HepG2 (cell line): ENCODE results near the gene ZNF451. TPM values are rescaled to one million over a fixed set of nuclear protein-coding genes. Genes with fewer than 3 reads are reported as not detected.

ENCODE experiments used
- ATAC-seq: fragments of 200-7000 bp; cut with Tn5 transposase; 3 replicates; pipeline ENCODE4 v1.9.1; 2020; ENCODE audit warnings: mild to moderate bottlenecking, moderate library complexity
- BruUV-seq: library from RNA; stranded (reverse); fragments of 400-500 nt; replicated peaks from 2 replicates; lab custom pipeline; 2021; lab: Mats Ljungman, UMichigan
- CTCF ChIA-PET: fragments of 300-600 bp; formaldehyde crosslinking; extraction: SDS; loops from one replicate; lab custom pipeline; 2021; ENCODE audit warnings: low total read pairs, inconsistent platforms, low intra/inter-chr PET ratio; lab: Yijun Ruan, JAX
- POLR2A ChIA-PET: fragments of 350-600 bp; sonication (Branson Sonifier 250); formaldehyde crosslinking; loops from one replicate; lab custom pipeline; 2020; ENCODE audit warnings: antibody characterized with exemption, inconsistent platforms; lab: Yijun Ruan, JAX
- DNase-seq: peaks from one replicate; pipeline ENCODE4 v3.0.0-alpha.2; 2015; ENCODE audit warnings: low spot score
- FAIRE-seq: peaks from 3 replicates; lab custom pipeline; 2011; peaks lifted over from hg19 to GRCh38; lab: Jason Lieb, UNC
- H2AFZ ChIP-seq: one replicate; pipeline ENCODE4 v1.6.1; 2011; ENCODE audit warnings: low read length, inconsistent platforms
- H3K27ac ChIP-seq: fragments of 300-600 bp; 3 replicates; pipeline ENCODE4 v1.8.0; 2011; ENCODE audit warnings: mixed run types, mild to moderate bottlenecking, mixed read lengths, low read length, inconsistent platforms; ENCODE audit not compliant: insufficient read depth; ENCODE audit errors: extremely low read length
- H3K27me3 ChIP-seq, 2 experiments: fragments of 200-600 bp in 1 of 2; 2 replicates in 1 of 2; 3 replicates in 1 of 2; pipeline versions ENCODE4 v1.6.0 to v1.8.0; 2011; ENCODE audit warnings: low read length in 2 of 2, mild to moderate bottlenecking in 2 of 2, moderate library complexity in 2 of 2, inconsistent platforms in 1 of 2; ENCODE audit not compliant: insufficient read depth in 2 of 2, control insufficient read depth in 1 of 2
- H3K36me3 ChIP-seq, 2 experiments: fragments of 200-600 bp in 1 of 2; replicated peaks in 1 of 2; 2 replicates in 1 of 2; 3 replicates in 1 of 2; pipeline versions ENCODE4 v1.5.1 to v1.8.0; 2011; ENCODE audit warnings: low read length in 2 of 2, inconsistent platforms in 1 of 2; ENCODE audit not compliant: insufficient read depth in 2 of 2, control insufficient read depth in 1 of 2
- H3K4me1 ChIP-seq: 2 replicates; pipeline ENCODE4 v1.5.1; 2012; ENCODE audit warnings: low read length, inconsistent platforms; ENCODE audit not compliant: insufficient read depth
- H3K4me2 ChIP-seq: 2 replicates; pipeline ENCODE4 v1.6.0; 2011; ENCODE audit warnings: low read depth, low read length, inconsistent platforms
- H3K4me3 ChIP-seq, 3 experiments: fragments of 200-600 bp in 1 of 3; sonication (generic), shearing (Covaris generic) in 1 of 3; replicated peaks in 1 of 3; 2 replicates each; pipeline ENCODE4 v1.5.1; 2011 to 2016; ENCODE audit warnings: low read length in 3 of 3, inconsistent platforms in 2 of 3, low read depth in 2 of 3, mild to moderate bottlenecking in 2 of 3, control low read depth in 1 of 3, mixed read lengths in 1 of 3; ENCODE audit not compliant: insufficient read depth in 1 of 3
- H3K79me2 ChIP-seq: one replicate; pipeline ENCODE4 v1.6.1; 2011; ENCODE audit warnings: low read length, inconsistent platforms; ENCODE audit not compliant: insufficient read depth
- H3K9ac ChIP-seq: 2 replicates; pipeline ENCODE4 v1.6.0; 2011; ENCODE audit warnings: mild to moderate bottlenecking, low read depth, low read length, inconsistent platforms; ENCODE audit not compliant: insufficient read depth
- H3K9me3 ChIP-seq: 2 replicates; pipeline ENCODE4 v1.5.1; 2012; ENCODE audit warnings: mild to moderate bottlenecking, low read length
- H4K20me1 ChIP-seq: 2 replicates; pipeline ENCODE4 v1.6.0; 2011; ENCODE audit warnings: inconsistent platforms, mild to moderate bottlenecking, low read length, moderate library complexity; ENCODE audit not compliant: insufficient read depth
- HMGXB4 ChIP-seq, 2 experiments: sonication (generic) in 1 of 2; formaldehyde crosslinking in 1 of 2; IDR thresholded peaks; 2 replicates each; pipeline versions ENCODE4 v1.4.0 to v1.6.1; 2018 to 2020; ENCODE audit warnings: missing genetic modification reagents in 2 of 2, borderline replicate concordance in 1 of 2, low read depth in 1 of 2, mild to moderate bottlenecking in 1 of 2, missing biosample characterization in 1 of 2
- MZF1 ChIP-seq: sonication (generic); formaldehyde crosslinking; IDR thresholded peaks from 2 replicates; pipeline ENCODE4 v1.8.1; 2023; ENCODE audit warnings: mild to moderate bottlenecking, missing genetic modification reagents, borderline replicate concordance
- ZNF503 ChIP-seq: sonication (generic); formaldehyde crosslinking; IDR thresholded peaks from 2 replicates; pipeline ENCODE4 v1.4.0; 2020; ENCODE audit warnings: missing genetic modification reagents
- whole genome bisulfite sequencing: methylation state at CpG from one replicate; pipeline ENCODE4 v1.1.6; 2017; ENCODE audit warnings: low lambda C conversion rate; 5-methylcytosine and 5-hydroxymethylcytosine counted together
- in situ Hi-C: cut with HindIII; loops from 2 replicates; pipeline ENCODE4 v1.10.0; 2017; ENCODE audit warnings: low pct_unique_long_range_greater_than_20kb; ENCODE audit not compliant: extremely low pct_ligation_motif_present
- intact Hi-C: fragments of 100-400 bp; cut with micrococcal nuclease; formaldehyde crosslinking; loops from one replicate; pipeline ENCODE4 v1.10.0; 2022; ENCODE audit not compliant: unreplicated experiment
- polyA plus RNA-seq, 8 experiments: library from polyadenylated mRNA; depleted of rRNA in 3 of 8; stranded (reverse) in 7 of 8; unstranded in 1 of 8; fragments of >200 nt; fragmentation: Illumina TruSeq in 4 of 8; extraction: Trizol in 4 of 8; gene quantifications; 2 replicates each; pipeline versions ENCODE4 v1.2.1 to v1.2.3, GENCODE V29; 2011 to 2016; ENCODE audit warnings: low read depth in 4 of 8, missing spikeins in 1 of 8, mixed read lengths in 1 of 8; ENCODE audit not compliant: insufficient read depth in 1 of 8
- total RNA-seq, 5 experiments: library from RNA; depleted of rRNA; stranded (reverse); fragments of >200 nt; fragmentation: Illumina TruSeq; extraction: Trizol; gene quantifications; 2 replicates each; pipeline ENCODE4 v1.2.3, GENCODE V29; 2016; ENCODE audit warnings: low read depth in 1 of 5
- TF ChIP-seq, protein P1 (sequence below): sonication (generic); formaldehyde crosslinking; IDR thresholded peaks from 2 replicates; pipeline ENCODE4 v1.5.0; 2020; ENCODE audit warnings: mild to moderate bottlenecking, missing genetic modification reagents, borderline replicate concordance

Gene ZNF451
- total and polyA plus RNA-seq, 2 of the 13 experiments (the other 11 are each of a cell fraction or from before 2014, with no cell fraction given) = 32.1 to 65.7 TPM

DNA sequence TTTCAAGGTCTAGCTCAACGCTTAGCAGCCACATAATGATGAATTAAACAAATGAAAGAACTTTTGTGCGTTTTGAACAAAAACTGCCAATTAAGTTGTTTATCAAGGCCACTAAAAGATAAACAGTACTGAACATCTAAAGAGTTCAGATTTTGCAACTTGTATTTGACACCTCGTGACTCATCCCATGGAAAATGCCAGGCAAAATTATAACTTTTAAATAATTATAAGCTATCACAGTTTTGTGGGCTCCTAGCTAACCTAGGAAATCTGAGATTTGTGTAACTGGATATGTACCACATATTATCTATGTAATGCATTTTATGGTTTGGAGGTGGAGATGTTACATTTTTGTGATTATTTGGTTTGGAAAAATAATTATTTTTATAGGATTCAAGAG is 72.5 kb downstream of the ZNF451 start:
- Histone ChIP-seq H4K20me1 (no peaks in the 10 kb centered on the region), H3K4me1 (no peaks in the 10 kb centered on the region), H3K4me3 (no peak overlapping the region), H3K79me2 (no peaks in the 10 kb centered on the region), H3K9ac (no peak overlapping the region), H2AFZ (no peak overlapping the region), H3K27me3 (no peaks in the 10 kb centered on the region), H3K9me3 (no peaks in the 10 kb centered on the region), H3K4me2 (no peak overlapping the region), H3K36me3 (peaks cover 3 to 11% of the 10 kb centered on the region in 2 experiments; a peak in 3 of 5 replicates), H3K27ac (no peak overlapping the region)
- POLR2A ChIA-PET = interaction anchor here (1.0 kb wide), 1 partner anchor 10 kb away, joined by 3 read pairs; the partner anchor contains the start of gene BAG2
- no TSS peak for BruUV-seq
- CTCF ChIA-PET = no interaction called here
- intact Hi-C loops = no loop called here
- no peak for ATAC-seq
- TF ChIP-seq ZNF503 (CRISPR knock-in tag) = no peak
- no peak for DNase-seq
- in situ Hi-C loops = no loop called here
- no peak for FAIRE-seq
- 89% methylated on average over 3 of the region's 3 CpGs for WGBS

DNA sequence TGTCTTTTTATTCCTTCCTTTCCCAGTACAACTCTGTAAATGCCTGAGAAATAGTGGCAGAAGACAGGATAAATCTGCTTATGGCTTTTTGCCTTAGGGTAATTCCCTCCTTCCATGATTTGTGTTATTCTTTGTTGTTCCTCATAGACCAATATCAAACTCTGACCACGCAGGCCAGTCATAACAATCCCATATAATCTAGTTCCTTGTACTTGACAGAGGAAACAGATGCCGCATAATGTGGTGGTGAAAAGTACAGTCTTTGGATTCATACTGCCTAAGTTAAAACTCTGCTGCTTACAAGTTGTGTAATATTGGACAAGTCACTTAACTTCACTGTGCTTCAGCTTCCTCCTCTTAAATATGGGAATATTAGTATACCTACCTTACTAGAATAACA is 74.0 kb downstream of the ZNF451 start:
- DNase-seq = no peak
- BruUV-seq = no TSS peak
- no peak overlapping the region for H3K9ac ChIP-seq
- peaks cover 3 to 17% of the 10 kb centered on the region in 2 experiments; a peak in 4 of 5 replicates for H3K36me3 ChIP-seq
- ChIA-PET POLR2A (no interaction called here), CTCF (no interaction called here)
- 98% methylated on average over 2 of the region's 2 CpGs for WGBS
- H3K9me3 ChIP-seq = no peaks in the 10 kb centered on the region
- no peak for FAIRE-seq
- H2AFZ ChIP-seq = no peak overlapping the region
- no peak for ATAC-seq
- H3K4me3 ChIP-seq = no peak overlapping the region
- H3K27ac ChIP-seq = no peak overlapping the region
- H3K4me2 ChIP-seq = no peak overlapping the region
- no peaks in the 10 kb centered on the region for H3K4me1 ChIP-seq
- H4K20me1 ChIP-seq = no peaks in the 10 kb centered on the region
- H3K79me2 ChIP-seq = no peaks in the 10 kb centered on the region
- no peaks in the 10 kb centered on the region for H3K27me3 ChIP-seq
- in situ Hi-C loops (no loop called here), intact Hi-C loops (no loop called here)
- no peak for TF ChIP-seq HMGXB4 (CRISPR knock-in tag; IDR thresholded peaks at IDR 0.05; ENCODE audit: borderline replicate concordance in 1 of 2, low read depth in 1 of 2)
- no peak for TF ChIP-seq MZF1 (CRISPR knock-in tag)
- TF ChIP-seq, protein P1, sequence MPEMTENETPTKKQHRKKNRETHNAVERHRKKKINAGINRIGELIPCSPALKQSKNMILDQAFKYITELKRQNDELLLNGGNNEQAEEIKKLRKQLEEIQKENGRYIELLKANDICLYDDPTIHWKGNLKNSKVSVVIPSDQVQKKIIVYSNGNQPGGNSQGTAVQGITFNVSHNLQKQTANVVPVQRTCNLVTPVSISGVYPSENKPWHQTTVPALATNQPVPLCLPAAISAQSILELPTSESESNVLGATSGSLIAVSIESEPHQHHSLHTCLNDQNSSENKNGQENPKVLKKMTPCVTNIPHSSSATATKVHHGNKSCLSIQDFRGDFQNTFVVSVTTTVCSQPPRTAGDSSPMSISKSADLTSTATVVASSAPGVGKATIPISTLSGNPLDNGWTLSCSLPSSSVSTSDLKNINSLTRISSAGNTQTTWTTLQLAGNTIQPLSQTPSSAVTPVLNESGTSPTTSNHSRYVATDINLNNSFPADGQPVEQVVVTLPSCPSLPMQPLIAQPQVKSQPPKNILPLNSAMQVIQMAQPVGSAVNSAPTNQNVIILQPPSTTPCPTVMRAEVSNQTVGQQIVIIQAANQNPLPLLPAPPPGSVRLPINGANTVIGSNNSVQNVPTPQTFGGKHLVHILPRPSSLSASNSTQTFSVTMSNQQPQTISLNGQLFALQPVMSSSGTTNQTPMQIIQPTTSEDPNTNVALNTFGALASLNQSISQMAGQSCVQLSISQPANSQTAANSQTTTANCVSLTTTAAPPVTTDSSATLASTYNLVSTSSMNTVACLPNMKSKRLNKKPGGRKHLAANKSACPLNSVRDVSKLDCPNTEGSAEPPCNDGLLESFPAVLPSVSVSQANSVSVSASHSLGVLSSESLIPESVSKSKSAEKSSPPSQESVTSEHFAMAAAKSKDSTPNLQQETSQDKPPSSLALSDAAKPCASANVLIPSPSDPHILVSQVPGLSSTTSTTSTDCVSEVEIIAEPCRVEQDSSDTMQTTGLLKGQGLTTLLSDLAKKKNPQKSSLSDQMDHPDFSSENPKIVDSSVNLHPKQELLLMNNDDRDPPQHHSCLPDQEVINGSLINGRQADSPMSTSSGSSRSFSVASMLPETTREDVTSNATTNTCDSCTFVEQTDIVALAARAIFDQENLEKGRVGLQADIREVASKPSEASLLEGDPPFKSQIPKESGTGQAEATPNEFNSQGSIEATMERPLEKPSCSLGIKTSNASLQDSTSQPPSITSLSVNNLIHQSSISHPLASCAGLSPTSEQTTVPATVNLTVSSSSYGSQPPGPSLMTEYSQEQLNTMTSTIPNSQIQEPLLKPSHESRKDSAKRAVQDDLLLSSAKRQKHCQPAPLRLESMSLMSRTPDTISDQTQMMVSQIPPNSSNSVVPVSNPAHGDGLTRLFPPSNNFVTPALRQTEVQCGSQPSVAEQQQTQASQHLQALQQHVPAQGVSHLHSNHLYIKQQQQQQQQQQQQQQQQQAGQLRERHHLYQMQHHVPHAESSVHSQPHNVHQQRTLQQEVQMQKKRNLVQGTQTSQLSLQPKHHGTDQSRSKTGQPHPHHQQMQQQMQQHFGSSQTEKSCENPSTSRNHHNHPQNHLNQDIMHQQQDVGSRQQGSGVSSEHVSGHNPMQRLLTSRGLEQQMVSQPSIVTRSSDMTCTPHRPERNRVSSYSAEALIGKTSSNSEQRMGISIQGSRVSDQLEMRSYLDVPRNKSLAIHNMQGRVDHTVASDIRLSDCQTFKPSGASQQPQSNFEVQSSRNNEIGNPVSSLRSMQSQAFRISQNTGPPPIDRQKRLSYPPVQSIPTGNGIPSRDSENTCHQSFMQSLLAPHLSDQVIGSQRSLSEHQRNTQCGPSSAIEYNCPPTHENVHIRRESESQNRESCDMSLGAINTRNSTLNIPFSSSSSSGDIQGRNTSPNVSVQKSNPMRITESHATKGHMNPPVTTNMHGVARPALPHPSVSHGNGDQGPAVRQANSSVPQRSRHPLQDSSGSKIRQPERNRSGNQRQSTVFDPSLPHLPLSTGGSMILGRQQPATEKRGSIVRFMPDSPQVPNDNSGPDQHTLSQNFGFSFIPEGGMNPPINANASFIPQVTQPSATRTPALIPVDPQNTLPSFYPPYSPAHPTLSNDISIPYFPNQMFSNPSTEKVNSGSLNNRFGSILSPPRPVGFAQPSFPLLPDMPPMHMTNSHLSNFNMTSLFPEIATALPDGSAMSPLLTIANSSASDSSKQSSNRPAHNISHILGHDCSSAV (CRISPR knock-in tag) = no peak
